Vagina (tissue), 2 donors: ENCODE measurements around the gene C1orf74. TPM values are rescaled to one million over a fixed set of nuclear protein-coding genes. Genes with fewer than 3 reads are reported as not detected.

ENCODE experiments used
- DNase-seq, 2 donors: peaks; one replicate each; pipeline ENCODE4 v3.0.0-alpha.2; 2017; ENCODE audit errors: extremely low spot score in 2 of 2
- H3K27ac ChIP-seq: fragments of 200-600 bp; sonication (generic); one replicate; pipeline ENCODE4 v1.5.1; 2019
- H3K27me3 ChIP-seq: fragments of 200-600 bp; sonication (generic); one replicate; pipeline ENCODE4 v1.5.1; 2019
- H3K36me3 ChIP-seq, 2 donors: fragments of 200-600 bp; sonication (generic); one replicate each; pipeline ENCODE4 v1.5.1; 2017 to 2019
- H3K4me1 ChIP-seq: fragments of 200-600 bp; sonication (generic); one replicate; pipeline ENCODE4 v1.5.1; 2019
- H3K4me3 ChIP-seq, 2 donors: fragments of 200-600 bp; sonication (generic); 1 replicate in 1 of 2; 2 replicates in 1 of 2; pipeline ENCODE4 v1.5.1; 2016 to 2019
- H3K9me3 ChIP-seq: fragments of 200-600 bp; sonication (generic); one replicate; pipeline ENCODE4 v1.5.1; 2019
- POLR2A ChIP-seq, 2 donors: fragments of 450-650 bp; IDR thresholded peaks; one replicate each; pipeline ENCODE4 v1.6.1; 2017; ENCODE audit warnings: antibody characterized with exemption in 2 of 2, mild to moderate bottlenecking in 2 of 2, moderate library complexity in 2 of 2
- POLR2AphosphoS5 ChIP-seq, 2 donors: sonication (generic); formaldehyde crosslinking; IDR thresholded peaks; one replicate each; pipeline ENCODE4 v1.9.0; 2017; ENCODE audit warnings: antibody characterized with exemption in 2 of 2, mild to moderate bottlenecking in 2 of 2, low read depth in 1 of 2; ENCODE audit not compliant: insufficient read depth in 1 of 2
- intact Hi-C: fragments of 100-400 bp; cut with DNase I; formaldehyde crosslinking; loops from one replicate; pipeline ENCODE4 v1.15.1; 2023
- total RNA-seq: library from RNA; depleted of rRNA; stranded (reverse); fragments of >200 nt; gene quantifications from one replicate; pipeline ENCODE4 v1.2.3, GENCODE V29; 2016
- TF ChIP-seq, protein P1 (sequence below), 3 experiments: fragments of 450-650 bp in 2 of 3; fragments of 200-600 bp in 1 of 3; sonication (generic) in 1 of 3; IDR thresholded peaks; one replicate each; pipeline ENCODE4 v1.5.1; 2017 to 2019; ENCODE audit warnings: antibody characterized with exemption in 3 of 3, mild to moderate bottlenecking in 2 of 3, moderate library complexity in 2 of 3

The C1orf74 gene
- total RNA-seq, 1 donor from 2014 or later = 2.0 TPM

DNA sequence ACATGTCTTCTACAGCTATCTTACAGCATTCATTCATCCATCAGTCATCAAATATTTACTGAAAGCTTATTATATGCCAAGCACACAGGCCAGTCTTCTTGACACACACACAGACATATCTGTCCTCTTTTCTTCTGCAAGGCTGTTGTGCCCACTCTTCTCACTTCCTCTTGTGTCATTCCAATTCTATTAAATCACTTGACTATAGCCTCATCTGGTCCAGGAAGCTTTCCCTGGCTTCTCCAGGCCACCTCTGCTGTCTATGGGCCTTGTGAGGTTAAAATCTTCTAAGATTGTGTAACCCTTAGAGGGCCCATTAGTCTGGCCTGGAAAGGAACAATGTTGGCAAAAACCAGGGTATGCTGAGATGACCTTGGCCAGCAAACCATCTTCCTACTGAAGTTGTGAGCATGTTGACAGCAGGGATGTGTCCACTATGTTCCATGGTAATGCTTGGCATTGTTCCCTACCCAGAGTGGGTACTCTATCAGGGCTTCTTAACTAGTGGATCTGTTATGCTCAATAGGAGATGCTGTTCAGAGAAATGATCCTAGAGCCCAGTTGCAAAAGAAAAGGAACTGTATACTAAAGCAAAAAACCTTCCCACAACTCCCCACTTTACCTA lies 23.2 kb downstream of the C1orf74 start:
- H3K4me3 ChIP-seq = no peak overlapping the region
- intact Hi-C loops = no loop called here
- TF ChIP-seq, protein P1, sequence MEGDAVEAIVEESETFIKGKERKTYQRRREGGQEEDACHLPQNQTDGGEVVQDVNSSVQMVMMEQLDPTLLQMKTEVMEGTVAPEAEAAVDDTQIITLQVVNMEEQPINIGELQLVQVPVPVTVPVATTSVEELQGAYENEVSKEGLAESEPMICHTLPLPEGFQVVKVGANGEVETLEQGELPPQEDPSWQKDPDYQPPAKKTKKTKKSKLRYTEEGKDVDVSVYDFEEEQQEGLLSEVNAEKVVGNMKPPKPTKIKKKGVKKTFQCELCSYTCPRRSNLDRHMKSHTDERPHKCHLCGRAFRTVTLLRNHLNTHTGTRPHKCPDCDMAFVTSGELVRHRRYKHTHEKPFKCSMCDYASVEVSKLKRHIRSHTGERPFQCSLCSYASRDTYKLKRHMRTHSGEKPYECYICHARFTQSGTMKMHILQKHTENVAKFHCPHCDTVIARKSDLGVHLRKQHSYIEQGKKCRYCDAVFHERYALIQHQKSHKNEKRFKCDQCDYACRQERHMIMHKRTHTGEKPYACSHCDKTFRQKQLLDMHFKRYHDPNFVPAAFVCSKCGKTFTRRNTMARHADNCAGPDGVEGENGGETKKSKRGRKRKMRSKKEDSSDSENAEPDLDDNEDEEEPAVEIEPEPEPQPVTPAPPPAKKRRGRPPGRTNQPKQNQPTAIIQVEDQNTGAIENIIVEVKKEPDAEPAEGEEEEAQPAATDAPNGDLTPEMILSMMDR (IDR thresholded peaks at IDR 0.05) = no peak
- TF ChIP-seq POLR2AphosphoS5 (IDR thresholded peaks at IDR 0.05; ENCODE audit: insufficient read depth in 1 of 2, low read depth in 1 of 2) (no peak), POLR2A (IDR thresholded peaks at IDR 0.05) (no peak)
- H3K27ac ChIP-seq = no peak overlapping the region
- no peaks in the 10 kb centered on the region for H3K9me3 ChIP-seq
- no peaks in the 10 kb centered on the region for H3K36me3 ChIP-seq
- no peaks in the 10 kb centered on the region for H3K27me3 ChIP-seq
- no peaks in the 10 kb centered on the region for H3K4me1 ChIP-seq
- no peak for DNase-seq

- intact Hi-C loops = no loop called here
- no peaks in the 10 kb centered on the region for H3K36me3 ChIP-seq
- H3K9me3 ChIP-seq = no peaks in the 10 kb centered on the region
- TF ChIP-seq POLR2A (IDR thresholded peaks at IDR 0.05) (no peak), POLR2AphosphoS5 (IDR thresholded peaks at IDR 0.05; ENCODE audit: insufficient read depth in 1 of 2, low read depth in 1 of 2) (no peak)
- TF ChIP-seq, protein P1 (IDR thresholded peaks at IDR 0.05) = no peak
- H3K4me1 ChIP-seq = no peaks in the 10 kb centered on the region
- no peak overlapping the region for H3K27ac ChIP-seq
- H3K27me3 ChIP-seq = no peaks in the 10 kb centered on the region
- DNase-seq = no peak
- no peak overlapping the region for H3K4me3 ChIP-seq
These were observed 24.5 kb downstream of the C1orf74 start for GRCh38 chr1:209759829-209760359.

DNA sequence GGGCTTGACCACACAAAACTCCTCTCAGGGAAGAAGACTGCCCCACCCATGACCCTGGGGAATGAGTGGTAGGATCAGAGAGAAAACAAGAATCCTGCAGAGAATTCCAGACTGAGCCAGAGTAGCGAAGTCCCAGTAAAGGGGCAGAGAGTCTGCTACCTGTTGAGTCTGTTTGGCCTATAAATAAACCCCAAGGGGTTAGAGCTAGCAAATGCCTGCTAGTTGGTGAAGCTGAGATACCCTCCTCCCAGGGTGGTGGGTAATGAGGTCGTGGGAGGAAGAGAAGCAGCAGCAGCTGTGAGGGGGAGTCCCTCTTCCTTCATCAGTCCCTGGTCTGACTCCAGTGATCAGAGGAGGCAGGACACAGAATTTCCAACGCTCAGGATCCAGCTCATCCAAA lies 26.0 kb downstream of the C1orf74 start:
- Histone ChIP-seq H3K4me3 (no peak overlapping the region), H3K36me3 (no peaks in the 10 kb centered on the region), H3K27ac (peak overlapping the region; percentile 13), H3K27me3 (no peaks in the 10 kb centered on the region), H3K9me3 (no peaks in the 10 kb centered on the region), H3K4me1 (no peaks in the 10 kb centered on the region)
- no peak for TF ChIP-seq POLR2AphosphoS5 (IDR thresholded peaks at IDR 0.05; ENCODE audit: insufficient read depth in 1 of 2, low read depth in 1 of 2)
- TF ChIP-seq, protein P1 (IDR thresholded peaks at IDR 0.05) = no peak
- TF ChIP-seq POLR2A (IDR thresholded peaks at IDR 0.05) = no peak
- intact Hi-C loops = no loop called here
- DNase-seq = no peak

- H3K4me3 ChIP-seq = peak overlapping the region; percentile 4 to 29
- H3K36me3 ChIP-seq = no peaks in the 10 kb centered on the region
- H3K9me3 ChIP-seq = no peaks in the 10 kb centered on the region
- no peak for DNase-seq
- H3K27ac ChIP-seq = no peak overlapping the region
- intact Hi-C loops = no loop called here
- TF ChIP-seq POLR2A (IDR thresholded peaks at IDR 0.05) (no peak), POLR2AphosphoS5 (IDR thresholded peaks at IDR 0.05; ENCODE audit: insufficient read depth in 1 of 2, low read depth in 1 of 2) (no peak)
- TF ChIP-seq, protein P1 (IDR thresholded peaks at IDR 0.05) = no peak
- H3K27me3 ChIP-seq = no peaks in the 10 kb centered on the region
- H3K4me1 ChIP-seq = no peaks in the 10 kb centered on the region
These were observed 27.5 kb downstream of the C1orf74 start for GRCh38 chr1:209756615-209757445.
